Memory B cell (primary cell): ENCODE data around the gene ST3GAL3.
"Not testable (repeated sequence)": the region's sequence is repeated elsewhere in the genome, so short reads cannot be mapped to it uniquely, and the experiment has no call there.

Experiments used
- ATAC-seq: fragments of 150-1000 bp; cut with Tn5 transposase; 2 replicates; pipeline ENCODE4 v1.10.0; 2021; ENCODE audit warnings: low read depth, mild to moderate bottlenecking, moderate library complexity
- DNase-seq, 2 donors: peaks; one replicate each; pipeline ENCODE4 v3.0.0; 2022; ENCODE audit warnings: low spot score in 2 of 2
- H3K27ac Mint-ChIP-seq: one replicate; pipeline ENCODE4 v1.8.0; 2022; ENCODE audit warnings: mild to moderate bottlenecking, moderate library complexity, mixed read lengths
- H3K27me3 Mint-ChIP-seq: one replicate; pipeline ENCODE4 v1.8.0; 2022; ENCODE audit warnings: mixed read lengths
- H3K36me3 Mint-ChIP-seq: one replicate; pipeline ENCODE4 v1.8.0; 2022; ENCODE audit warnings: mild to moderate bottlenecking, mixed read lengths
- H3K4me1 Mint-ChIP-seq: one replicate; pipeline ENCODE4 v1.8.0; 2022; ENCODE audit warnings: mixed read lengths
- H3K4me3 Mint-ChIP-seq: one replicate; pipeline ENCODE4 v1.8.0; 2022; ENCODE audit warnings: mild to moderate bottlenecking, moderate library complexity, mixed read lengths
- H3K9me3 Mint-ChIP-seq: one replicate; pipeline ENCODE4 v1.8.0; 2022; ENCODE audit warnings: mixed read lengths

ST3GAL3 gene

GRCh38 chr1:43776043-43776761 lies 68.9 kb downstream of the ST3GAL3 start:
- Mint-ChIP-seq H3K36me3 (peaks cover 48% of the 10 kb centered on the region), H3K4me1 (no peaks in the 10 kb centered on the region), H3K9me3 (peaks cover 18% of the 10 kb centered on the region), H3K27me3 (no peaks in the 10 kb centered on the region), H3K4me3 (no peak overlapping the region), H3K27ac (no peak overlapping the region)
- no peak for DNase-seq
- no peak for ATAC-seq

GRCh38 chr1:43777916-43778315 lies 70.6 kb downstream of the ST3GAL3 start:
- not testable (repeated sequence) for H3K4me1 Mint-ChIP-seq, DNase-seq, H3K27ac Mint-ChIP-seq, H3K4me3 Mint-ChIP-seq, ATAC-seq, H3K27me3 Mint-ChIP-seq
- peaks cover 18% of the 10 kb centered on the region for H3K9me3 Mint-ChIP-seq
- H3K36me3 Mint-ChIP-seq: peaks cover 45% of the 10 kb centered on the region

DNA sequence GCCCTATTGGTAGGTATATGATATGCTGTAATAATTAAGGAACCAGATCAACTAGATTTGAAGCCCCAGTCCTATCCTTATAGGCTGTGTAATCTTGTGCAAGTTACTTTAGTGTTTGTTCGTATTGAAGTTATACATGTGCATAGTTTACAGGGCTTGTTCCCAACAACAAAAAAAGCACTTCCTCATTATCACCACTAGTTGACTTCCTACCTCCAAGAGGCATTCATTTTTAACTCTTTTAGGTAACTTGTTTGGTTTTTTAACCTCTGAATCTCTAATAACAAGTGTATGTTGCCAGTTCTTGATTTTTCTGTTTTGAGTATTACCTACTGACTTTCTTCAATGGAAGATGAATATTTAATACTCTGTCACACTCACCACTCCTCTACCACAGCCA lies 71.9 kb downstream of the ST3GAL3 start:
- peaks cover 5% of the 10 kb centered on the region for H3K4me1 Mint-ChIP-seq
- ATAC-seq: no peak
- no peaks in the 10 kb centered on the region for H3K27me3 Mint-ChIP-seq
- H3K9me3 Mint-ChIP-seq: peaks cover 18% of the 10 kb centered on the region
- no peak overlapping the region for H3K4me3 Mint-ChIP-seq
- no peak overlapping the region for H3K27ac Mint-ChIP-seq
- no peak for DNase-seq
- H3K36me3 Mint-ChIP-seq: peaks cover 44% of the 10 kb centered on the region

- peaks cover 5% of the 10 kb centered on the region for H3K4me1 Mint-ChIP-seq
- H3K27me3 Mint-ChIP-seq: no peaks in the 10 kb centered on the region
- ATAC-seq: no peak
- H3K27ac Mint-ChIP-seq: no peak overlapping the region
- DNase-seq: no peak
- peaks cover 43% of the 10 kb centered on the region for H3K36me3 Mint-ChIP-seq
- H3K4me3 Mint-ChIP-seq: no peak overlapping the region
- H3K9me3 Mint-ChIP-seq: peaks cover 18% of the 10 kb centered on the region
Measured at GRCh38 chr1:43779805-43780403, 72.6 kb downstream of the ST3GAL3 start.

- H3K9me3 Mint-ChIP-seq: peaks cover 18% of the 10 kb centered on the region
- no peaks in the 10 kb centered on the region for H3K27me3 Mint-ChIP-seq
- no peak overlapping the region for H3K27ac Mint-ChIP-seq
- H3K4me1 Mint-ChIP-seq: peaks cover 5% of the 10 kb centered on the region
- ATAC-seq: no peak
- no peak overlapping the region for H3K4me3 Mint-ChIP-seq
- no peak for DNase-seq
- H3K36me3 Mint-ChIP-seq: peaks cover 39% of the 10 kb centered on the region
Measured at GRCh38 chr1:43781574-43781973, 74.2 kb downstream of the ST3GAL3 start.

GRCh38 chr1:43783096-43783670 lies 75.8 kb downstream of the ST3GAL3 start:
- Mint-ChIP-seq H3K4me1 (peaks cover 5% of the 10 kb centered on the region), H3K27me3 (no peaks in the 10 kb centered on the region), H3K36me3 (peaks cover 25% of the 10 kb centered on the region), H3K27ac (no peak overlapping the region), H3K9me3 (peaks cover 15% of the 10 kb centered on the region), H3K4me3 (no peak overlapping the region)
- DNase-seq: no peak
- ATAC-seq: no peak

DNA sequence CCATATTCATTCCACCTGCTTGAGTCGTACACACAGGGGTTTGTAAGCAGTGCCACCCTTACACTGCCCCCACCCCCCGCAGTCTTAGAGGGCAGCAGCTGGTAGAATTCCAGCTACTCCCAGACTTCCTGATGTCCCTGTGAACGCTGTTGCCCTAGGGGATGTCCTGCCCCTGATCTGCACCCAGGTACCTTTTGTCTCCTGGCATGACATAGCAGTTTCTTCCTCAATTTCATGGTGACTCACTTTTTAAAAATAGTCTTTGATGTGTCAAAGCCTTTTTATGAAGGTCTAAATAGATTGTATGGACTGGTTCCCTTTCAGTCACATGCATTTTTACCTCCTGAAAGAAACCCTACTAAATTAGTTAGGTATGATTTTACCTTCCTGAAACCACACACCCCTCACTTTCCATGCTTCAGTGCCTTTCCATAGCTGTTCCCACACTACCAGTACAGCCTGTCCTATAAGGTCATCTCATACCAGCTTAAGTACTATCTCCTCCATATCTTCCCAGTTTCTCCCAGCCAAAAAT lies 76.4 kb downstream of the ST3GAL3 start:
- Mint-ChIP-seq H3K4me3 (no peak overlapping the region), H3K9me3 (peaks cover 15% of the 10 kb centered on the region), H3K36me3 (peaks cover 25% of the 10 kb centered on the region), H3K27me3 (no peaks in the 10 kb centered on the region), H3K27ac (no peak overlapping the region), H3K4me1 (peaks cover 5% of the 10 kb centered on the region)
- ATAC-seq: no peak
- DNase-seq: no peak

GRCh38 chr1:43786201-43786958 lies 79.0 kb downstream of the ST3GAL3 start:
- Mint-ChIP-seq H3K9me3 (no peaks in the 10 kb centered on the region), H3K4me3 (no peak overlapping the region), H3K36me3 (peaks cover 10% of the 10 kb centered on the region), H3K27me3 (no peaks in the 10 kb centered on the region), H3K4me1 (peaks cover 5% of the 10 kb centered on the region), H3K27ac (no peak overlapping the region)
- ATAC-seq (no peak), DNase-seq (no peak)

DNA sequence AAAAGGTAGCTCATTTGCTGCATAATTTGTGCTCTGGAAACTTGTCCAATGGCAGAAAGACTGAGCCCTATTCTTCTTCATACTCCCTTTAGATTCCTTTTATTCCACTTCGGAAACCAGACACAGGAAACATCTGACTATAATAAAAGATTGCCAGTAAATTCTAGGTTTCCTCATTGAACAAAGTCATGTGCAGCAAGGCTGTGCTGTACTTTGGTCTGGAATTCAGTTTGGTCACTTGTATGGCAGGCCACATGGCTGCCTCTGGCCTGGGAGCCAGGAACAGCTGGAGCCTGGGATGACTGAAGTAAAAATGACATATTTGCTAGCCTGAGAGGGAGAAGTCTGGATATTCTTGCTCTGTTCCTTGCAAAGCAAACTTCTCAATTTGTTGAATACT lies 79.6 kb downstream of the ST3GAL3 start:
- no peaks in the 10 kb centered on the region for H3K9me3 Mint-ChIP-seq
- H3K4me3 Mint-ChIP-seq: no peak overlapping the region
- no peak overlapping the region for H3K27ac Mint-ChIP-seq
- H3K27me3 Mint-ChIP-seq: no peaks in the 10 kb centered on the region
- H3K36me3 Mint-ChIP-seq: peaks cover 12% of the 10 kb centered on the region
- no peak for ATAC-seq
- peaks cover 5% of the 10 kb centered on the region for H3K4me1 Mint-ChIP-seq
- DNase-seq: no peak

- Mint-ChIP-seq H3K9me3 (no peaks in the 10 kb centered on the region), H3K27ac (no peak overlapping the region), H3K4me3 (no peak overlapping the region), H3K36me3 (peaks cover 16% of the 10 kb centered on the region), H3K27me3 (no peaks in the 10 kb centered on the region), H3K4me1 (no peaks in the 10 kb centered on the region)
- DNase-seq (no peak), ATAC-seq (no peak)
Measured at GRCh38 chr1:43789604-43790550, 82.5 kb downstream of the ST3GAL3 start.

DNA sequence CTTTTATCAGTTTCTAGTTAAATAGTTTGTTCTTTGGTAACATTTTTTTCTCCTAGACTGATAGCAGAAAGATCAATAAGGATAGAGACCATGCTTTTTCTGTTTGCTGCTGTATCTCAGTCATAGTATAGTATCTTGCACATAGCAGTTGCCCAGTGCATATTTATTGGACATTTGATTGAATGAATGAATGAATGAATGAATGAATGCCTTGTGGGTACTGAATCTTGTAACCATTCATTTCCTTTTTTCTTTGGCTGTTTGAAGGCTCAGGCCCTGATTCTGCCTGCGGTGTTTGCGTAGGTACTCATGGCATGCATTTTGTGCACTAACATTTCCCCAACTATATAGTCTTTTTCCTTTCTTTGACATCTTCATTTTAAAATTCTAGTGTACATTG lies 83.9 kb downstream of the ST3GAL3 start:
- Mint-ChIP-seq H3K27me3 (no peaks in the 10 kb centered on the region), H3K36me3 (peaks cover 21% of the 10 kb centered on the region), H3K4me3 (no peak overlapping the region), H3K4me1 (no peaks in the 10 kb centered on the region), H3K9me3 (no peaks in the 10 kb centered on the region), H3K27ac (no peak overlapping the region)
- ATAC-seq (no peak), DNase-seq (no peak)

- Mint-ChIP-seq H3K4me1 (no peaks in the 10 kb centered on the region), H3K9me3 (no peaks in the 10 kb centered on the region), H3K4me3 (no peak overlapping the region), H3K27ac (no peak overlapping the region), H3K27me3 (no peaks in the 10 kb centered on the region), H3K36me3 (peaks cover 35% of the 10 kb centered on the region)
- no peak for DNase-seq
- no peak for ATAC-seq
Measured at GRCh38 chr1:43796111-43796581, 88.8 kb downstream of the ST3GAL3 start.

DNA sequence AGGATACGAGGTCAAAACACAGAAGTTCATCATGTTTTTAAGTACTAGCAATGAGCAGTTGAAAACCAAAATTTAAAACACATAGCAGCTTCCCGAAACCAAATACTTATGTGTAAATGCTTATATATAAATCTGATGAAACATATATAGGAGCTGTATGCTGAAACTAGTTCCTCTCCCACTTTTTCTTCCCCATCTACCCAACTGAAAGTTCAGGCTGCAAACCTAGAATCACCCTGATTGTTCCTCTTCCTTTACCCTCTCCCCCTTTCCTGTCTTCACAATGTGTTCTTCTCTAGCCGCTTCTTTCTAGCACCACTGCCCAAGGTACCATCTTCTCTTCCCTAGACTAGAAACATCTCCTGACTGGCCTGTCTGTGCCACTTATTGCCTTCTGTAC lies 90.6 kb downstream of the ST3GAL3 start:
- H3K4me3 Mint-ChIP-seq: no peak overlapping the region
- H3K27ac Mint-ChIP-seq: no peak overlapping the region
- H3K9me3 Mint-ChIP-seq: no peaks in the 10 kb centered on the region
- H3K4me1 Mint-ChIP-seq: no peaks in the 10 kb centered on the region
- H3K36me3 Mint-ChIP-seq: peaks cover 23% of the 10 kb centered on the region
- no peaks in the 10 kb centered on the region for H3K27me3 Mint-ChIP-seq
- no peak for DNase-seq
- no peak for ATAC-seq
